Stimulated activated CD8-positive, alpha-beta memory T cell treated with anti-CD3 and anti-CD28 coated beads, Interleukin-2, amount 100 ng/mL, for 1 hour (primary cell): Measurements from ENCODE around the gene KSR2.
"Not testable (repeated sequence)": the region's sequence is repeated elsewhere in the genome, so short reads cannot be mapped to it uniquely, and the experiment has no call there.

Experiments used
- DNase-seq, 2 donors: peaks; one replicate each; pipeline ENCODE4 v3.0.0-alpha.2; 2020; ENCODE audit warnings: low read depth in 2 of 2

Gene KSR2

DNA sequence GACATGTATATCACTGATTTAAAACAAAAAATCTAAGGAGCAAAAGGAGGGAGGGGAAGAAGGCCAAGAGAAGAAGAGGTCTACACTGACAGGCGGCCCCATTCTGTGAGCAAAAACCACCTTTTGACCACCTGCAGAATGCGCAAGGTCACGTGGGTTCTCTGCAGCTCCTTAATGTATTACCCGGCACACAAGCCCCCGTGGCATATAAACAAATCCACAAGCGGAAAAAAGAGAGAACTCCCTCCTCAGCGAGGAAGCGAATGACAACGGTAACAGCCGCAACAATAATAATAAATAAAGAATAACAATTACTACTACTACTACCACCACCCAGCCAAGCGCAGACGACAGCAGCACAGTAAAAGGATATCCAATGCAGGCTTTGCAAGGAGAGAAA, 1.3 kb downstream of the KSR2 start:
- no peak for DNase-seq

DNA sequence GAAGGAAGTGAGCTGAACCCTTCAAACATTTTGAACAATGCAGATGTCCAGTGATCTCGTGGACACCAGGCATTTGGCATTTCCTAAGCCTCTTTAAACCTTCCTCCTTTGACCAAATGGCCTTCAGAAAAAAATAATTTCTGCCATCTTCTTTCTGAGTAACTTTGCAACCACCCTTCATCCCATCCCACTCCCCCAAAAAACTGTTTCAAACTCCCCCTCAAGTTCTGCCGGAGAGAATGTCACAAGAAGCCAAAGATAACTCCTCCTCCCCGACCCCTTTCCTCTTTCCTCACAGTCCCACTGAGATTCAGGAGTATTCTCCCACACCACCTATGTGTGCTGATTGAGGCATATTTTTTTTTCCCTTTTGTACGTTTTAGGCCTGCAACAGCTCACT, 1.7 kb downstream of the KSR2 start:
- DNase-seq, result no peak

DNA sequence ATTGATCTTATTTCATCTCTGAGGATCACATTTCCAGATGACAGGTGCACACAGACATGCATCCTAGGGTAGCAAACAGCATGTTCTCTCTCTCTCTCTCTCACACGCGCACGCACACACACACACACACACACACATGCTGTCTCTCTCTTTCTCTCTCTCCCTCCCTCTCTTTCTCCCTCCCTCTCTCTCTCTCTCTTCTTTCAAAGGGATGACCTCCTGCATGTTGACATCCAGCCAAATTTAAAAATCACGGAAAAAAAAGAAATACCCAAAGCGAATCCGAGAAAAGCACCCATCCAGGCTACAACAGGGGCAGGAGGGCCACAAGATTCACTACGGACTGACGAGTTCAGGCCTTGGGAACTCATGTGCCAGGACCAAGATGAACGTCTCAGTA, 2.3 kb downstream of the KSR2 start:
- no peak for DNase-seq

DNA sequence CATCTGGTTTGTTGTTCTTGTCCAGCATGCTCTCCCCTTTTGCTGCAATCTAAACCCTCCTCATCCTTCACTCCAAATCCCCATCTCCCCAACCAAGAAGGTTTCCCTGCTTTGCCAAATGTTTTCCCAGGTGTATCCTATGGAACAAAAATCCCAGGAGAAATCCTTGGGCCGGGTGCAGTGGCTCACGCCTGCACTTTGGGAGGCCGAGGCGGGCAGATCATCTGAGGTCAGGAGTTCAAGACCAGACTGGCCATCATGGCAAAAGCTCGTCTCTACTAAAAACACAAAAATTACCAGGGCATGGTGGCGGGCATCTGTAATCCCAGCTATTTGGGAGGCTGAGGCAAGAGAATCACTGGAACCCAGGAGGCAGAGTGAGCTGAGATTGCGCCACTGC, 5.0 kb downstream of the KSR2 start:
- DNase-seq, result no peak

DNA sequence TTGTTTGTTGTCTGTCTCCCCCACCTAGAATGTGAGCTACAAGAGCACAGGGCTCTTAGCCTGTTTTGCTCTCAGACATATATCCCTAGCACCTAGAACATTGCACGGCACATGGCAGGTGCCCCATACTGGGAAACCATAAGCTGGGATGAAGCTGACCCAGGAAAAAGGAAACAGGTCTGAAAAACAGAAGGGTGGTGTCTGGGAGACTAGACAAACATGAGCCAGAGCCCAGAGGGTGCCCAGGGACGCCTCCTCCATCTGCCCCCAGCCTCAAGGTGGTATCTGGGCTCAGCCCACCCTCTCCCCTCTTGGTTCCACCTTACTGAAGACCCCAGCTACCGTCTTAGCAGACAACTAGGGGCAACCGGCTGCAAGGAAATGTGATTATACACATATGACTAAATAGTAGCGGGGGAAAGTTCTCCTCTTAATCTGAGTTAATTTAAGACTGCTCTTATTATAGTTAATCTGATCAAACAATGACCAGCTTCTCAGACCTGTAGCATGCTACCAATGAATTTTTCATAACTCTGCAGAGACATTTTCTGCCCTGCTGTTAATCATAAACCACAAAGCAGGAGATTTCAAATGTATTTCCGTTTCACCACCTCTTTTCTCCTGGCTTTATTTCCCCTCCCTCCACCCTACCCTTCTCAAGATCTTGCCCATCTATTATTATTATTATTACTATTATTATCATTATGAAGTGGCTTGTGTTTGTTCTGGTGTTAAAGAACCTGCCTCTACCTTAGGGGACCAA, 31.9 kb downstream of the KSR2 start:
- no peak for DNase-seq

DNA sequence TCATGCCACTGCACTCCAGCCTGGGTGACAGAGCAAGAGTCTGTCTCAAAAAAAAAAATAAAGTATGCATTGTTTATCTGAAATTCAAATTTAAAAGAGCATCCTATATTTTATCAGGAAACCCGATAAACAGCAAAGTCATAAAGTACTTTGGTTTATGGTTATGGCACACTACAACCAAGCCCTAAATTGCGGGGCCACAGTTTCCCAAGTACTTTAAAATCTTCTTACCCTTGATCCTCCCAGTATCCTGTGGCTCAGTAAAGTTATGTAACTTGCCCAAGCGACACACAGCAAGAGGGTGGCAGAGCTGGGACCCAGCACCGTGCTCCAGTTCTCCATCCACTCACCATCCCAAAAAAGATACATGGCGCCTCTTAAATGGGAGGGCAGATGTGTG, 35.2 kb downstream of the KSR2 start:
- DNase-seq, result no peak

DNA sequence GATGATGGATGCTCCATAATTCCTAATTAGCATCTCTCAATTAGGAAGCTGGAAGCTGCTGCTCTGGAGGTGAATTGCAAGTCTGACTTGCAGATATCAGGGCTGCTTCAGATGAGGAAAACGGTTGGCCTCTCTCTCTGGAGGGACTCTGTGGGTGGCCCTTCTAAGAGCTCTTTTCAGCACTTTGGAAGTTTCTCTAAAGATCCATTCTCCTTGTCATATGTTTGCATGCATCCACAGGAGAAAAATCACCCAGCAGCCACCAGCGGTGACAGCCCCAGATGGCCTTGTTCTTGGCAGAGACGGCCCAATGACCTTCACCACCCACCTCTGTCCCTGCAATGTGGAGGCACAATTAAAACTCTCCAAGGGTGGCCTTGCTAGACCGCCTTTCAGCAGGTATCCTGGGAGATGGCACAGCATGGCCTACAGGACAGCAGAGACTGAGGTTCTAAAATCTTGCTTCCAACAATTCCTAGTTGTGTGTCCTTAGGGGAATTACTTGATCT, 42.3 kb downstream of the KSR2 start:
- DNase-seq, result no peak

DNA sequence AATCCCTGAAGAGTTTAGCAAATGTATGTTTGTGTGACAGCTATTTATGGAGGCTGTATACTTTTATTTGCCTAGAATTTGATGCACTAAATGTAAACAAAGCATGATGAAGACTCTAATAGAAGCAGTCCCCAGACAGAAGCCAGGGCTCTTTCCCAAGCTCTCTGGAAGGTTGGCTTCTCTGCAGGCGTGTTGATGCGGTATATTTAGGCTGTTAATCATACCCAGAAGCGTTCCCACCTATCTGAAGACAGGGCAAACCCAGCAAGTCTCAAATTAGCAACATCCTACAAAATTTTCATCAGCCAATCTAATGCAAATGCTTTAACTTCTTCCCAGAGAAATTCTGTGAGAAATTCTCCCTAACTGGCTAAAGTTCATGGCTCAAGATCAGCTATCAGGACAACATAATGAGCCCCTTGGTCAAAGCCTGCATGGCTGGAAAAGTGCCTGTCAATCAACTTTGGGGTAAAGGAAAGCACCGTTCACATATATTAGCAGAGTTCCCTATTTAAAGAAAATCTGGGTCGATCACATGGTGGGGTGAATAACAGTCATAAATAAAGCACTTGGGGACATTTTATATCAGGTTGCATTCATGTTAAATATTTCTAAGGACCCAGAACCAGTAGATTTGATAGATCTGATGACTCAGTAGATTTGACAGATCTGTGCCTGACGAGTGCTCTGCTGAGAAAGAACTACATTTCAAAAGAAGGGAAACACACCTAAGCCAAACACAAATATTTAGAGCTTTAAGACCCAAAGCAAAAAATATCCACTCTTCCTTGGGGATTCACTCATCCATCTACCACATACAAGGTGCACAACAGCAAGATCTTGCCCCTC, 46.6 kb downstream of the KSR2 start:
- no peak for DNase-seq

DNA sequence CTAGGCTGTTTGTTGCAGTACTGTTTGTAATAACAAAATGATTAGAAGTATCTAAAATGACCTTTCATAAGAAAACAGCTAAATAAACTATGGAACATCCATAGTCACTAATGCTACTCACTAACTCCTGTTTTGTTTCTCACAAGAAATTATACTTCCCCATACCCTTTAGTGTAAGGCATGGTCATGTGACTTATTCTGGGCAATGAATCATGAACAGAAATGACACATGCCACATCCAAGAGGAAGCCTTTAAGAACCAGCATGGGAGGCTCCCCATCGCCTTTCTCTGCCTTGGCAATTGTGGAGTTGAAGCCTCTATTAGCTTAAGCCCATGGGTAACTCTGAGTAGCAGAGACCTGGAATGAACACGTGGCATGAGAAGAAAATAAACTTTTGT, 49.3 kb downstream of the KSR2 start:
- DNase-seq, result no peak

DNA sequence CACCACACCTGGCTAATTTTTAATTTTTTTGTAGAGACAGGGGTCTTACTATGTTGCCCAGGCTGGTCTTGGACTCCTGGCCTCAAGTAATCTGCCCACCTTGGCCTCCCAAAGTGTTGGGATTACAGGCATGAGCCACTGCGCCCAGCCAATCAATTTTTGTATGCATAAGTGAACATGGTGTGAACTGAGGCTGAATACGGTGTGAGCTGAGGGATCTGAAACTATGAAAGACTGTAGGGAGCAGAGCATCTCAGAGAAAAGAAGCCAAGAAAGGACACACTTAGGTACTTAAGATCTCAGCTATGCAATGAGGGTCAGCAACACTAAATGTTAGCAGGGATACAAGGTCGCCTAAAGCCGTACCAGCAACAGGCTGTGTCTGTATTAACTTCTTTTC, 54.1 kb downstream of the KSR2 start:
- DNase-seq, result no peak

DNA sequence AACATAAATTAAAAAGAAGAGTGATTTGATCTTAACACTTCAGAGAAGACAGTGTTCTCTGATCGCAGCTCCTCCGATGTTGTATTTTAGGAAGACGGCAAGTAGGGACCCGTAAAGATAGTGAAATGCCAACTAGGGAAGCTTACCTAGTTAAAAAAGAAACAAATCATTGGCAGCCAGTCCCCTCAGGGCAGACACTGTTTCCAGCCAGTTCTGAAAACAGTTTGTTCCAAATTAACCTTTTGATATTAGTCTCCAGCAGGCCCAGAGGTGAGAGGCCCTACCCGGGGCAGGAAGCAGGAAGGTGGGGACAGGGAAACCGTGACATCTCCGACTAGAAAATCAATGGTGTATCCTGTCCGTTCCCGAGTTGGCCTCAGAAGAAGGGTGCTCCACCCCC, 56.0 kb downstream of the KSR2 start:
- no peak for DNase-seq

DNA sequence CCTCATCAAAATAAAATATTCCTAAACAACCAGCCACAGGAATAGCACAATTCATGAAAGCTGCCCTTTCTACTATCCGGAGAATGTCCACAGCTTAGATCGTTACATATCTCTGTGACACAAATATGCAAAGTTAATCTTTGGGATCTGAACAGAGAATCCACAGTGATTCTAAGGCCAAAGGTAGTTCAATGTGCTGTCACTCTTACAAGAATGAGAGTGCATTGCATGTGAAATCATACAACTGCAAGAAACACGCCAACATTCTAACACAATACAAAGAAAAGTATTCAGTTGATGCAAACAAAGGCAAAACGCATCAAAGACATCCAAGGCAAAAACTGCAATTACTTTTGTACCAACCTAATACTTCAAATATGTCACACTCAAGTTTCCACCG, 60.4 kb downstream of the KSR2 start:
- no peak for DNase-seq

DNA sequence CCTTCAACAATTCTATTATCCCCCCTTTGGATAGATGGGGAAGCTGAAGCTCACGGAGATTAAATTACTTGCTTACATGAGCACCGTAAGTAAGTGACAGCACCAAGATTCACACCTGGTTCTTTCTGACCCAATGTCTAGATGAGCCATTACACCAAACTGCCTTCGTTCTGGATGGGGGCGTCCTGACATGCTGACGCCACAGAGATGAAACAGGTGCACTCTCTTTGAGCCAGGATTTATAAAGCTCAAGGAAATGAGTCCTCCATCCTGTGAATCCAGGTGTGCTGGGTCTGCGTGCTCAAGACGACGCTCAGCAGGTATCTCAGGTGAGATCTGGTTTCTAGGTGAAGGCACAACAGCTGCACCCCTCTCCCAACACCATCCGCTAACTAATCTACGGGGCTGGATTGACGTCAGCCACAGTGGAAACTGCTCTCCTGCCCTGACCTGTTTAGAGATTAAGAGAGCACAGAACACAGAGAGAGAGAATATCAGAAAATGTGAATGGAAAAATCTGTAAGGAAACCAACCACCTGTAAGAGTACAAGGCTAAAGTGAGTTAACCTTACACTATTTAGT, 61.6 kb downstream of the KSR2 start:
- no peak for DNase-seq

DNA sequence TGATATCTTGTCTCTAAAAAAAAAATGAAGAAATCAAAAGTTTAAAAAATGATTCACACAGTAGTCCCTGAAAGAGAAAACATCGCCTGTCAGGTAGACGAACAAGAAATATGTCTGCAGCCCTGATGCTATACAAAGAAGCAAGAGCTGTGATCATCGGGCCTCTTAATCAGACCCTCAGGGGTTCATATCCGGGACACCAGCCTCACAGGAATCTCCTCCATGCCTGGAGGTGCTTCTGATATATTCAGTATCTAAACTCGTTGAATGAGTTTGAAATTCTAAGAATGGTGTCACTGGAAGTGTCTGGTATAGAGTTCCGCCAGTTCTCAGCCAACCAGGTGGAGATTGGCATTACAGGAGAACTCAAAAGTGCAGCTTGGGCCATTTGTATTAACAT, 64.7 kb downstream of the KSR2 start:
- DNase-seq, result no peak

DNA sequence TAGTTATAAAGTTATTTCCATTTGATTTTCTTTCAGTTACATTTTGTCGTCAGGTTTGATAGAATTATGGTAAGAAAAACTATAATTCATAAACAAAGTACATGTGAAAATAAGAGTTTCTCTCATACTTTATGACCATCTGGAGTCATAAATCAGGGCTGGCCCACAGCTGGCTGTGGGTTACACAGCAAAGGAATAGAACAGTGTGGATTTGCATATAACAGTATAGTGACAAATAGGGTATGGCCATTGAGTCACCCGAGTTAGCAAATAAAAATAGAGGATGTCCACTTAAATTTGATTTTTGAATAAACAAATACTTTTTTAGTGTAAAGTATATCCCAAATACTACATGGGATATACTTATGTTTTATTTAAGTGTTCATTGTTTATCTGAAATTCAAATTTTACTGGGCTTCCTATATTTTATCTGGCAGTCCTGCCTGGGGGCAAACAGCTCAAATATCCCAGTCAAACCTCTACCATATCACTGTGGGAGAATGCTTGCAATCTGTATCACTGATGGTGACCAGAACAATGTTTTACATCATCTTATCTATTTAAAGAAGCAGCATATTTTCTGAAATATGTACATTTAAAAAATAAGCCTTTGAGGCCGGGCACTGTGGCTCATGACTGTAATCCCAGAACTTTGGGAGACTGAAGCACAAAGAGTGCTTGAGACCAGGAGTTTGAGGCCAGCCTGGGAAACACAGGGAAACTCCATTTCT, 65.5 kb downstream of the KSR2 start:
- DNase-seq, result no peak

DNA sequence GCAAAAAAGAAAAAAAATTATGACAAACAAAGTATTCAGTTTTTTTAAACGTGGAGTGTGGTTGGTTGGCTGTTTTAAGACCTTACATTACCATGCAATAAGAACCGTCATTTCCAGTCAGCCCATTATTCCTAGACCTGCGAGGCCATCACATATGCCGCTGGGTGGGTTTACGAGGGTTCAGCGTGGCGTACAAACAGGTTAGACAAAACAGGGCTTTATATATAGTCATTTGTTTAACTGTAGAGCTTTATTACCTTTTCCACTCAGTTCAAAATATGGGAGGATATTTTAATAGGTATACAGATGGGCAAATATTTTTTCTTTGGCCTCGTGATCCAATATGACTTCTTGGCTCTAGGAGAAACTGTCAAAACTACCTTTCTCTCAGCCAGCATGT, 67.2 kb downstream of the KSR2 start:
- no peak for DNase-seq

DNA sequence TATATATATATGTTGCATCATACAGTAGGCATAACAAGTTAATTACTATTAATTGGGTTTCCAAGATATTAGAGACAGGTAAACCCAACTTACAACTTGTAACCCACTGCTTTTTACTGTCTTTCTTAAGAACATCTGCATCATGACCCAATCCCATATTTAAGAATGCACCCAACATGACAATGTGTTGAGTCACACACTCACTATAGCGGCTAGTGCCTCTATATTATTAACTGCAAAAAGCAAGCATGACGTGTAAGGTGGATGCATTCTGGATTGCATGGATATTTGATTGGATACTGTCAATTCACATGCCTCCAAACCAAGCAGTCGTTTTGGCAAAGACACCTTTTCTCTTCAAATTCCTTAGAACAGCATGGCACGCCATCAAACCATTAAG, 68.2 kb downstream of the KSR2 start:
- DNase-seq, result no peak

DNA sequence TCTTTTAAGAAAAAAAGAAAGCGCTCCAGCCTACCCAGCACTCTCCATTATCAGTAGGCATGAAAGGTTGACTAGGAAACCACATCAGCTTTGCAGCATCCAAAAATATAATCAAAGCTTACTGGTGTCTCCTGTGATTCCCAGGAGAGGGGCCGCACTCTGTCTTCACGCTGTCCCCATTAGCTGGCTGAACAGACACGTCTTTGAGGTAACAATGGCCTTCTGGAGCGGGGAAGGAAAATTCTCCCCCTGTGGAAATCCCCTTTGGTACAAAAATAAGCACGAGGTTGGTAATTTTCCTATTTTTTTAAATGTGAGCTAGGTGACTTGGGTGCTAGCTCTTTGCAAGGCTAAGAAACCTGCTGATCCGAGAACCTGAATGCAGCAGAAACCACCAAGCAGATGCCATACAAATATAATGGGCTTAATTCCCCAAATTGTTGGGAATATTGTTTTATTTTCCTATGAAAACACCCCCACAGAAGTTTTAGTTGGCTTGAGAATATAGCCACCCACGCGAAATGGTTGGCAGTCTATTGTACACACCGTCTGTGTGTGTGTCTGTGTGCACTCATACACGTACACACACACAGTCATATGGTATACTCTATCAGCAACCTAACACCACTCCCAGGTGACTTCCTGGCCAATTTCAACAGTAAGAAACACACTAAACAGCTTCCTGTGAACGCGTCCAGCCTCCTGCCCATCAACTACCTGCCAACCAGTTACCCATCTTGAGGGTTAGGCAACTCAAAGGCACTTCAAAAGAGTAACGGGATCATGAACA, 71.2 kb downstream of the KSR2 start:
- no peak for DNase-seq

DNA sequence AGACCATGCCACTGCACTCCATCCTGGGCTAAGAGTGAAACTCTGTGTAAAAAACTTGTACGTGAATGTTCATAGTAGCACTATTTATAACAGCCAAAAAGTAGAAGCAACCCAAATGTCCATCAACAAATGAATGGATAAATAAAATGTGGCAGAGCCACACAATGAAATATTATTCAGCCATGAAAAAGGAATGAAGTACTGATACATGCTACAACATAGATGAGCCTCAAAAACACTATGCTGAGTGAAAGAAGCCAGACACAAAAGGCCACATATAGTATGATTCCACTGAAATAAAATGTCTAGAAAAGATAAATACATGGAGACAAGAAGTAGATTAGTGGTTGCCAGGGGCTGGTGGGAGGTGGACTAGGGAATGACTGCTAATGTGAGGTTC, 72.8 kb downstream of the KSR2 start:
- DNase-seq, result no peak

DNA sequence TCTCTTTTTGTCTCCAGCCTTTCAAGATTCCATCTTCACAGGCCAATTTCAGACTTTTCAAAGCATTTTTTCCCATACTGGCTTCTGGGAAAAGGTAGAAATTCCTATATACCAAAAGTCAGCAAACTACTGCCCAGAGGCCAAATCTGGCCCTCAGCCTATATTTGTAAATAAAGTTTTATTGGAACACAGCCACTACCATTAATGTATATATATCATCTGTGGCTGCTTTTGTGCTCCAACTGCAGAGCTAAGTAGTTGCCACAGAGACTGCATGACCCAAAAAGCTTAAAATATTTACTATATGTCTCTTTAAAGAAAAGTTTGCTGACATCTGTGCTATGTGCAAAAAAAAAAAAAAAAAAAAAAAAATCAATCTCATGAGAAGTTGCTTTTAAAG, 76.3 kb downstream of the KSR2 start:
- DNase-seq, result no peak

DNA sequence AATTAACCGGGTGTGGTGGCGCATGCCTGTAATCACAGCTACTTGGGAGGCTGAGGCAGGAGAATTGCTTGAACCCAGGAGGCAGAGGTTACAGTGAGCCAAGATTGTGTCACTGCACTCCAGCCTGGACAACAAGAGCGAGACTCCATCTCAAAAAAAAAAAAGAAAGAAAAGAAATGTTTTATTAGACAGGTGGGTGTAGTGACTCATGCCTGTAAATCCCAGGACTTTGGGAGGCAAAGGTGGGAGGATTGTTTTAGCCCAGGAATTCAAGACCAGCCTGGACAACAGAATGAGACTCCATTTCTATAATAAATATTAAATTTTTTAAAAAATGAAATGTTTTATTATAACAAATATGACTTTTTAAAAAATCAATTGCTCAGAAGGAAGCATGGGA, 77.5 kb downstream of the KSR2 start:
- not testable (repeated sequence) for DNase-seq
